ENCODE measurements around the gene POLQ. TPM values are rescaled to one million over a fixed set of nuclear protein-coding genes. Genes with fewer than 3 reads are reported as not detected.
"Not testable (repeated sequence)": the region's sequence is repeated elsewhere in the genome, so short reads cannot be mapped to it uniquely, and the experiment has no call there.

The POLQ gene
- total and polyA plus RNA-seq, 2 experiments from 2014 or later, result 0.81 to 1.6 TPM

GRCh38 chr3:121399820-121400219, 146.0 kb downstream of the POLQ start:
- Histone ChIP-seq H3K9me3 (ENCODE audit: low read depth) (no peaks in the 10 kb centered on the region), H3K4me3 (no peak overlapping the region), H3K27me3 (replicated peaks; ENCODE audit: insufficient read depth) (no peaks in the 10 kb centered on the region), H3K79me2 (ENCODE audit: insufficient read depth) (no peaks in the 10 kb centered on the region), H3K4me2 (ENCODE audit: unreplicated experiment) (no peak overlapping the region), H2AFZ (no peak overlapping the region), H4K20me1 (ENCODE audit: insufficient read depth) (no peaks in the 10 kb centered on the region), H3F3A (ENCODE audit: insufficient read depth) (no peaks in the 10 kb centered on the region), H3K36me3 (ENCODE audit: low read depth) (no peaks in the 10 kb centered on the region), H3K9ac (no peak overlapping the region), H3K4me1 (ENCODE audit: insufficient read depth) (no peaks in the 10 kb centered on the region), H3K27ac (no peak overlapping the region), H3K9me2 (ENCODE audit: insufficient read depth) (no peaks in the 10 kb centered on the region)
- TF ChIP-seq EZH2 (IDR thresholded peaks at IDR 0.05; ENCODE audit: insufficient read depth, poor library complexity, severe bottlenecking), result no peak
- TF ChIP-seq EZH2phosphoT487 (IDR thresholded peaks at IDR 0.05; ENCODE audit: insufficient read depth, low read depth), result no peak
- DNase-seq, result no peak
- in situ Hi-C loops (cut with MboI), result no loop called here

- H3K27me3 ChIP-seq (replicated peaks; ENCODE audit: insufficient read depth); H3K9ac ChIP-seq; H2AFZ ChIP-seq; H3K4me1 ChIP-seq (ENCODE audit: insufficient read depth); H3K36me3 ChIP-seq (ENCODE audit: low read depth); H4K20me1 ChIP-seq (ENCODE audit: insufficient read depth); DNase-seq; H3K27ac ChIP-seq; H3K4me2 ChIP-seq (ENCODE audit: unreplicated experiment); in situ Hi-C loops (cut with MboI); H3F3A ChIP-seq (ENCODE audit: insufficient read depth); H3K79me2 ChIP-seq (ENCODE audit: insufficient read depth); H3K4me3 ChIP-seq; H3K9me3 ChIP-seq (ENCODE audit: low read depth); H3K9me2 ChIP-seq (ENCODE audit: insufficient read depth): not testable (repeated sequence)
- WGBS, 2 experiments (ENCODE audit: low coverage in 1 of 2, low lambda C conversion rate in 2 of 2, missing lambda C conversion rate in 2 of 2), result 68 to 70% methylated on average over 8 of the region's 8 CpGs
Measured at GRCh38 chr3:121398051-121398450, 147.7 kb downstream of the POLQ start.

- H4K20me1 ChIP-seq (ENCODE audit: insufficient read depth); H3K79me2 ChIP-seq (ENCODE audit: insufficient read depth); H3K4me1 ChIP-seq (ENCODE audit: insufficient read depth); H3K4me2 ChIP-seq (ENCODE audit: unreplicated experiment); H3K9ac ChIP-seq; H3K27ac ChIP-seq; in situ Hi-C loops (cut with MboI); H2AFZ ChIP-seq; H3K4me3 ChIP-seq; DNase-seq; H3K36me3 ChIP-seq (ENCODE audit: low read depth); H3K9me3 ChIP-seq (ENCODE audit: low read depth); H3F3A ChIP-seq (ENCODE audit: insufficient read depth); H3K9me2 ChIP-seq (ENCODE audit: insufficient read depth); H3K27me3 ChIP-seq (replicated peaks; ENCODE audit: insufficient read depth): not testable (repeated sequence)
- WGBS, 2 experiments (ENCODE audit: low coverage in 1 of 2, low lambda C conversion rate in 2 of 2, missing lambda C conversion rate in 2 of 2), result 0% methylated on average over 1 of the region's 1 CpG; no CpG with 5 or more reads in 1 of the 2 experiments
Measured at GRCh38 chr3:121395967-121396366, 149.8 kb downstream of the POLQ start.

GRCh38 chr3:121388308-121388707, 157.5 kb downstream of the POLQ start:
- not testable (repeated sequence) for H4K20me1 ChIP-seq (ENCODE audit: insufficient read depth)

More at GRCh38 chr3:121388308-121388707, 157.5 kb downstream of the POLQ start:
- H3K9ac ChIP-seq; H3K9me3 ChIP-seq (ENCODE audit: low read depth); H3F3A ChIP-seq (ENCODE audit: insufficient read depth); DNase-seq; H3K4me3 ChIP-seq; H2AFZ ChIP-seq; H3K27me3 ChIP-seq (replicated peaks; ENCODE audit: insufficient read depth); H3K27ac ChIP-seq; H3K9me2 ChIP-seq (ENCODE audit: insufficient read depth); H3K36me3 ChIP-seq (ENCODE audit: low read depth); H3K4me2 ChIP-seq (ENCODE audit: unreplicated experiment); in situ Hi-C loops (cut with MboI); H3K4me1 ChIP-seq (ENCODE audit: insufficient read depth); H3K79me2 ChIP-seq (ENCODE audit: insufficient read depth): not testable (repeated sequence)
- 19 to 29% methylated on average over 3 of the region's 3 CpGs for WGBS, 2 experiments (ENCODE audit: low coverage in 1 of 2, low lambda C conversion rate in 2 of 2, missing lambda C conversion rate in 2 of 2)

Other genes with a start within 250 kb of the POLQ start
- gene ARGFX, start 22.0 kb upstream of the POLQ start, total RNA-seq (2014; rRNA removed; shearing (Covaris generic)), result not detected in 2 replicates
- not detected in 2 replicates for gene ARGFX, start 22.0 kb upstream of the POLQ start, polyA plus RNA-seq (2016; fragmentation: Nextera tagmentation; extraction: Ambion mirVana)
- not detected in 2 replicates for gene FBXO40, start 47.4 kb upstream of the POLQ start, total RNA-seq (2014; rRNA removed; shearing (Covaris generic))
- gene FBXO40, start 47.4 kb upstream of the POLQ start, polyA plus RNA-seq (2016; fragmentation: Nextera tagmentation; extraction: Ambion mirVana), result not detected in 2 replicates
- 28.6 and 29.8 TPM in 2 replicates for gene HCLS1, start 114.9 kb upstream of the POLQ start, total RNA-seq (2014; rRNA removed; shearing (Covaris generic))
- 39.0 and 39.2 TPM in 2 replicates for gene HCLS1, start 114.9 kb upstream of the POLQ start, polyA plus RNA-seq (2016; fragmentation: Nextera tagmentation; extraction: Ambion mirVana)
- 31.9 and 32.6 TPM in 2 replicates for gene GOLGB1, start 203.8 kb upstream of the POLQ start, total RNA-seq (2014; rRNA removed; shearing (Covaris generic))
- gene GOLGB1, start 203.8 kb upstream of the POLQ start, polyA plus RNA-seq (2016; fragmentation: Nextera tagmentation; extraction: Ambion mirVana), result 48.3 and 54.3 TPM in 2 replicates

All from GM23248 (cell line).